SK-N-DZ (cell line): ENCODE results near the gene TPM1.

ENCODE experiments used
- DNase-seq: peaks from one replicate; pipeline ENCODE4 v3.0.0-alpha.2; 2015; ENCODE audit warnings: low spot score

Gene TPM1

DNA sequence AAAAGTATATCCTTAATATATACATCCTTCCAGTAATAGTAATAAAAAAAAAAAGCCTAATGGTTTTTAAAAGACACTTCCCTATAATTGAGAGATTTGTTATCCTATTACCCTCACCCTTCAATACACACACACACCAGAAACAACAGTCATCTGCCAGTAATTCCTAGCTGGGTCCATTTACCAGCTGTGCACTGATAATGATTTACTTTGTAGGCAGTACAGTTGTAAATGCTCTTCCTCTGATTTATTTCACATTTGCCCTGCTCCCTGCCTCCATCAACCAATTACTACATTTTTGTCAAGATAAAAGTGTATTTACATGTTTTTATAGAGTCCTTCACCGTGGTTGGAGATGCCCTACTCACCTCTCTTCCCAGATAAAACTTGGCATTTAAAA lies 12.4 kb downstream of the TPM1 start:
- DNase-seq = peak; percentile 73

DNA sequence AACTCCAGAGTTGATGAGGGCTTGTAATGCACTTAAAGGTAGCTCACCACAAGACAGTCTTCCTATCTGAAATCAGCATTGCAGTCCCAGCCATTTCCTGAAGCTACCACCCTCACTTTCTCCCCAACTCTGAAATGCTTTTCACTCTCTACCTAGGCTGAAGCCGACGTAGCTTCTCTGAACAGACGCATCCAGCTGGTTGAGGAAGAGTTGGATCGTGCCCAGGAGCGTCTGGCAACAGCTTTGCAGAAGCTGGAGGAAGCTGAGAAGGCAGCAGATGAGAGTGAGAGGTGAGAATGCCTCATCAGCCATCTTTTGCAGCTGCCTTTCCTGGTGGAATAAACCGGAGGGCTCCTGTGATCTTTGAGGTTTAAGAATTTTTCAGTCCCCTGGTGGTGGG lies 14.3 kb downstream of the TPM1 start:
- DNase-seq = no peak

DNA sequence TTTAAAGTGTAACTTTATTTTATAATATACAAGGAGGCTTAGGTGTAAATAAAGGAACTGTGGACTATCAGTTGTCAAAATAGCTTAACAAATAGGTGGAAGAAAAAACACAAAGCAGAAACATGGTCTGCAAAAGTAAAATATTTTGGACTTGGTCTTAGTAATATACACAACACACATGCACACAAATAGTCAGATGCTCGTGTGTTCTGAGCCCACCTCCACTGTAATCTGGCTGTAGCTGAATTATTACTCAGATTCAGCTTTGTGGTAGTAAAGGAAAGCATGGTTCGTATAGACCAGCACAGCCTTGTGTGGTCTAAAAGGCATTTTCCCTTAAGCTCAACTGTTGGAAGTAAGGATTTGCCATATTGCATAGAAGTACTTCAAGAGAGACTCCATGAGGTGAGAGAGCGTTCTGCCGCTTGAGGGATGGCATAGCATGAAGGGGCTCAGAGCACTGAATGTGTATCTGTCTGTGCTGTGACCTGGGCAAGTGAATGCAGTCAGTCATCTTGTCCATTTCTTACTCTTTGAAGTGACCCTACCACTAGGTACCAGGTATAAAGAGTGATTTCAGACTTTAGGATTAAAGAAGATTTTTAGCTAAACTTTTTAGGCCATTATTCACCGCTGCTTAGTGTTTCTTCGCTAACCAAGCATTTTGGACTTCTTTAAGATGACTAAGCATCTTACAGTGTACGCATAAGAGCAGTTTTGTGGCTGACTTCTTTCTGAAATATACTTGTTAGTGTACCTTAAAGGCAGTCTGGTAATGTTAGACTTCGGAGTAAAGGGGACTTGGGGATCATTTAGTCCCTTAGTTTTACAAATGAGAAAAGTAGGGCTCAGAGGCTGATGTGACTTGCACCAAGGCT lies 15.2 kb downstream of the TPM1 start:
- DNase-seq = no peak

DNA sequence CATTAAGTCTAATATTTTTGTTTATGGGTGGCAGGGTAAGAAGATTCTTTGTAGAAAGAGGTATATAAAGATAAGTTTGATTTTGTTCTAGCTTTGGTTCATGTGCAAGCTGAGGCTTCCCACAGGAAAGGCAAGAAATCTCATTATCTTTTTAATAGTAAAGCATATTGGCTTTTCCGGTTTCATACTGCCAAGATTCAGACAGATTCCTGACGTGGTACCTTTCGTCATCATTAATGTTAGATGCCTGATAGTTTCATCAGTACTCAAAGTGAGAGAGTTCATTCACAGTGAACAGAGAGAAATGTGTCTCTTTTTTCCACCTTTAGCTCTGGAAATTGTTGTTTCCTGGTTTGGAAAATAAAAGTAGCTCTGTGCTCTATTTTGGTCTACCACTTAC lies 16.5 kb downstream of the TPM1 start:
- no peak for DNase-seq

DNA sequence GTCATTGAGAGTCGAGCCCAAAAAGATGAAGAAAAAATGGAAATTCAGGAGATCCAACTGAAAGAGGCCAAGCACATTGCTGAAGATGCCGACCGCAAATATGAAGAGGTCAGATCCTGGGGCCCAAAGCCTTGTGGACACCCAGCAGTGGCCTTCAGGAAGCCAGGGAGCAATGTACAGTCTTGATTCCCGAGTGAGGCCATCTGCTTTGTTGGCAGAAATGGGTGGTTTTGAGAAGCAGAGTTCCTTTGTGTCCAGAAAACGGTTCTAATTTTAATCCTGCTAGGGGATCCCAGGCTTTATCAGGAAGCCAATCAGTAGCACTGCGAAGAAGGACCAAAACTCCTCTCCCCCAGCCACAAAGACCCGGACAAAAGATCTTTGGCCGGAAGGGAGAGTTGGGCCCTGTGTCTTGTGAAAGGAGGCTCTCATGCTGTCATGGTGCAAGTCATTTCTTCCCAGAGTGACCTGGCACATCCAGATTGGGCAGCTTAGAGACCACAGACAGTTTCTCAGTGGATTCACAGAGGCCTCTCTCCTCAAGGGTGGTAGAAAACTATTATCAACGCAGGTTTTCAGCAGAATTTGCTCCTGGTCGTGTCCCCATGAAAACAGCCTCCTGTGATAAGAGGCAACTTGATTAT lies 17.1 kb downstream of the TPM1 start:
- DNase-seq = no peak

DNA sequence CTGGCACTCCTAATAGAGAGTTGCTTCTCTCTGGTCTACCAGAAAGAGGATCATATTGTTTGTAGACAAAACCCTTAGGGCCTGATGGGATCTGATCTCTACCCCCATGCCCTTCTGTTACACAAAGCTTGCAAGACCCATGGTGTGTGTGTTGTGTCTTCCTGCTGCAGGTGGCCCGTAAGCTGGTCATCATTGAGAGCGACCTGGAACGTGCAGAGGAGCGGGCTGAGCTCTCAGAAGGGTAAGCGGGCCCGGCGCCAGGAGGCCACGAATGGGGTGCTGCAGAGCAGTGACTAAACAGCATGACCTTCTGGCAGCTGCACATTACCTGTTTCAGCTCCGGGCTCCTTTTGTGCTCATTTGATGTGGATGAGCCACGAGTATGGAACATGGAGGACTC lies 18.2 kb downstream of the TPM1 start:
- no peak for DNase-seq

DNA sequence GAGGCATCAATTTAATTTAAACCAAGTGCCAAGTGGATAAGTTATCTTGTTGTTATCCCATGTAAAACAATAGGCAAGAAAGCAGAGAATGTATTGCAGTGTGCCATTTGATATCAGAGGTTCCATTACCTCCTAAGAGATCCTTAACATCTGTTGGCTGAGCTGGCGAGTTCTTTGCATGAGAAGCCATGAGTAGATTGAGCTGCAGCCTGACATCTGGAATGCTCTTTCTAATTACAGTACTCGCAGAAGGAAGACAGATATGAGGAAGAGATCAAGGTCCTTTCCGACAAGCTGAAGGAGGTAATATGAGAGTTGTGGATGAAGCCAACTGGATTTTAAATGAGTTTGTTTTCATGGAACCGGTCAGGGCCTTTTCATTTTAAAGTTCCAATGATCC lies 19.4 kb downstream of the TPM1 start:
- no peak for DNase-seq

DNA sequence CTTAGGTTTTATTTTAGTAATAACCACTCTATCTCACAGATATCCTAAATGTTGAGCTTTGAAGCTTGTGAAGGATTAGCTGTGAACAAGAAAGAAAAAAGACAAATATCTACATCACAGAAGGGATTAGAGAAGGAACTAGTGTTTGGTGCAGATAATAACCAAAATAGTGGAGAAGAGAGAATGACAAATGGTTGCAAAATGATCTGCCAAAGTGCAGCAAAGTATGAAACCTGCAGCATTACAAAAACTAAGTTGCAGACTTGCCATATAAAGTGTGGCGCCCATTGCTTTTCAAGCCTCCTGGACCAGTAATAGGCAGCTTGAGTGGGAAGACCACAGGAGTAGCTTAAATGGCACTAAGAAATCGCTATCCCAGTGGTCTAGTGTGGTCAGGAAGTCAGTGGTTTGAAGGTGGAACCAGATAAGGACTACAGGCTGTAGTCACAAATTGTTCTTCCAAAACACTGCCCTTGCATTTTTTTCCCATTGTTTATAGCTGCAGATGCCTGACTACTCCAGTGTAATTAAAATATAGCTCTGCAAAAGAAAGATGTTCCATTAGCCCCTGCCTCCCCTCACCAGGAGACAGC lies 20.7 kb downstream of the TPM1 start:
- no peak for DNase-seq

DNA sequence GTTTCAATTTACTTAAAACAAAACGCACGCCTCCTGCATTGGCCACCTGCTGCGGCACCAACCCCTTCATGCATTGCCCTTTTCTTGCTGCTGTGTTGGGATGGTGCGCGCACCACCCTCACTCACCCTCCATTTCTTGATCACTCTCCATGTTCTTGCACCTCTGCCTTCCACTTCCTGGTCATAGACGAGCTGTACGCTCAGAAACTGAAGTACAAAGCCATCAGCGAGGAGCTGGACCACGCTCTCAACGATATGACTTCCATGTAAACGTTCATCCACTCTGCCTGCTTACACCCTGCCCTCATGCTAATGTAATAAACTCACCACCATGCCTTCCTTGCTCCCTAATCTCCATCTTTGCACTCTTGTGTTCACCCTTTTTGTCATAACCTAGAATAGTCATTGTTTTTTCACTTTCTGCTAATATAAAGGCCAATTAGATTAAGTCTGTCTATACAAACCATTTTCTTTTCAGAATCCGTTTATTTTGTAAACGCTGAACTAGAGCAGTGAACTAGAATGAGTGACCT lies 21.4 kb downstream of the TPM1 start:
- no peak for DNase-seq

DNA sequence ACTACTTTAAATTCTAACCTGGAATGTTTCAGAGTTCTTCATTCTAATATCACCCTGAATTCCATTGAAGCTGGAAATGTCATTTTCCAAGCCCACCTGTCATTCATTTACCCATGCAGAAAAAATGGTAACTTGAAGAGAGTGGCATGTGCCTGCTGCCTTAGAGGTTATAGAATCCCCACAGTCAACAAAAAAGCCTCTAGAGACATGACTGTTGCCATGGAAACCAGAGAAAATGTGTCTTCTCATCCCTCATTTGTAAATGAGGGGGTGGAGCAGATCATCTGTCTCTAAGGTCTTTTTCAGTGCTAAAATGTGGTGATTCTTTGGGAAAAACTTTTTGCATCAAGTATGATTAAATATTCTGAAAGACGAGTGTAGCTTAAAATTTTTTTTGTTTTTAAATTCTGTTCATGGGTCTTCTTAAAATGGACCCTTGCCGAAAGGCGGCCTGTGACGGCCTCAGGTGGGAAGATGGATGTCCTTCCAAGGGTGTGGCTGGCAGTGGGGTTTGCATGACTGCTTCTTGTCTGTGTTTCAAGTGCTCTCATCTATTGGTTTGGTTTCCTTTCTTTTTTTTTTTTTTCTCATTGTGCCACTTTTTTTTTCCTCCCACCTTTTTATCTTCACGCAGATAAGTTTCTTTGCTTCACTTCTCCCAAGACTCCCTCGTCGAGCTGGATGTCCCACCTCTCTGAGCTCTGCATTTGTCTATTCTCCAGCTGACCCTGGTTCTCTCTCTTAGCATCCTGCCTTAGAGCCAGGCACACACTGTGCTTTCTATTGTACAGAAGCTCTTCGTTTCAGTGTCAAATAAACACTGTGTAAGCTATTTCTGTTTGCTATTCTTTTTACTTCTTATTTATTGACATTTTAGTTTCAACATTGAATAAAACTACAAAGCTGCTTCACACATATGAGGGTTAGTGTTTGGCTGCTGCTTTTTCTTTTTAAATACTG lies 23.0 kb downstream of the TPM1 start:
- DNase-seq = no peak

DNA sequence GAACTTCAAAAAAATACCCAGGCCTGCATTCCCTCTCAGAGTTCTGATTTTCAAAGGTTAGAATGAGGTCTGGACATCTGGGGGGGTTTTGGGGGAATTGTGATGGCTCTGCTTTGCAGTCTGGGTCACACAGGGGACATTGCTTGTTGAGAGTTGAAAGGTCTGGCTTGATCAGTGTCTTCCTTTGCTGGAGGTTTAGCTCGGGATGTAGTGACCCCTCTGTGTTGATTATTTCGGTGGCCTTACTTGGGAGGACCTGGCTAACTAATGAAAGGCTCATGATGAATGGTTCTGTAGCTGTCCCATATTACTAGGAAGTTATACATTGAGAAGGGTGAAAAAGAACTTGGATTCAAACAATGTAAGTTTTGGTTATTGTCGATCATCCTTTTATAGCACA lies 23.7 kb downstream of the TPM1 start:
- no peak for DNase-seq

DNA sequence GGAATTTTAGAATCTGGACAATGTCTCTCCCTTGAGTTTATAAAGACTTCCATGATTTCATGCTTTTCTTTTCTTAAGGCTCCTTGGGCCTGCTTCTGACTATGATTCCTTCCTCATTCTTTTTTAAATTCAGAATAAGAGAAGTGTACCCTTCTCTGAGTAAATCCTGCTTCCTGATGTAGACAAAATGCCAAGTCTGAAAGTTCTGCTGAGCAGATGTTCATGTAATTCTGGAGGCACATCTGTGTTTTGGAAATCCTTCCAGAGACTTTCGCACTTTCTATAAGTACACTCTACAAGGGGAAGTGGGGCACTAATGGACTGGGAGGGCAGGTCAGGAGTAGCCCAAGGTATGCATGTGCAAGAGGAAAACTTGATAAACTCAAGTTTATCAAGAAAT lies 24.8 kb downstream of the TPM1 start:
- DNase-seq = no peak

DNA sequence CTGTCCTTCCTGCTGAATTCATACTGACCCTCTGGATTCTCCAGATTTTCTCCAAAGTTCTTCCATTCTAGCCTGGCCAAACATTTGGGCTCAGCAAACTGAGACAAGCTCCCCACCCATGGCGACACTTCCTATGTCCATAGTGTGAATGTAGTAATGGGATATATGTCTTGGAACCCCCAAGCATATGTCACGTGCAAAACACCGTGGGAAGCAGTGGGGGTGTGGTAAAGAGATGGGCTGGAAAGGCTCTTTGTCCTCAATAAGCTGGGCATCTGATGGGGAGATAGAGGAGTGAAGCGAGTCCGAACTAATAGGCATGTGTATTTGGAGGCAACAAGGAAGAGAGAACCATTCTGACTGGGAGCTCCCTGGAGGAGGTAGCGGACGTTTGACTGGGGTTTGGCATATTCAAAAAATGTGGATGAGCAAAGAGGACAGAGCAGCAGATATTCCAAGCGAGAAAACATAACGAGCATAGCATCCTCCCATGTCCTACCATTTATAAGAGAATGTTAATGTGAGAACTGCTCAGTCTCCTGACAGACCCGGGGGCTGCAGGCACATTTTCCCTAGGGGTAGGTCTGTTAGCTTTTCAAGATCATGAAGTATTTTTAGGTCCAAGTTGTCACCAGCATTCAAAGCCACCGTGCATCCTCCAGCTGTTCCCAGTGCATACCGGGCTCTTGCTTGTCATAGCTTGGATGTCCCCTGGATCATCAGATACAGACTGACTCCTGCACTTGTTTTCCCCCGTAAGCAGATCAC lies 25.6 kb downstream of the TPM1 start:
- no peak for DNase-seq

DNA sequence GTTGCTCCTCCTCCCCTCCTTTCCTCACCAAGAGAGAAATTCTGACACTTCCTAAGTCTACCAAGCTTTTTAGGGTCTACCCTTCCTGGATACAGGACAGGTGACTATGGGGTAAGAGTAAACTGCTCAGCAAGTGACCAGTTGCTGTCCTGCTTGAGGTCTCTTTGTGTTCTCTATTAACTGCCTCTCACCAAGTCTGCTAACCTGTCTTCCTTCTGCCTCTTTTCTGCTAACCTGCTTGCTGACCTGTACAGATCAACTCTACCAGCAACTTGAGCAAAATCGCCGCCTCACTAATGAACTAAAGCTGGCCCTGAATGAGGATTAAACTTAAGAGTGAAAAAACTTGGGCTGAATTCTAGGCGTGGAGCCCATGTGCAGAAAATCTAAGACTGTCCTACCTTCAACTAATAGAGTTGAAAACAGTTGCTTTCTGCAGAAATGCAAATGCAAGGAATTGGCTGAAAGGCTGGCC lies 27.1 kb downstream of the TPM1 start:
- no peak for DNase-seq

DNA sequence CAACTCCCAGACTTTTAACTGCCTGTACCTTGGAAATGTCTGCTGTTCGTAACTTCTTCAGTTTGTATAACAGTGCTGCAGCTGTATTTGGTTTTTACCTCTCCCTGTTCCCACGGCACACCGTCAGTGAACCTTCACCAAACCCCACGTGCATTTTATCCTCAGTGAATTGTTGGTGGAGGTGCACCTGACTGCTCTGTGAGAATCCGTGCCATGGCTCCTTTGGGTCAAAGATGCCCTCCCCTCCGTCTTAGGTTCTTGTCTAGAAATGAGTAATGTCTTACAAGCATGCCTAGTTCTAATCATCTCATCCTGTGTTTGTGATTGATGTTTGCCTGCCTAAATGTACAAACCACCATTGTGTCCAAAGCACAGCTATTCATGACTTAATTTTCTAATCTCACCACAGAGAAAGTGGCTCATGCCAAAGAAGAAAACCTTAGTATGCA lies 28.2 kb downstream of the TPM1 start:
- DNase-seq = no peak

DNA sequence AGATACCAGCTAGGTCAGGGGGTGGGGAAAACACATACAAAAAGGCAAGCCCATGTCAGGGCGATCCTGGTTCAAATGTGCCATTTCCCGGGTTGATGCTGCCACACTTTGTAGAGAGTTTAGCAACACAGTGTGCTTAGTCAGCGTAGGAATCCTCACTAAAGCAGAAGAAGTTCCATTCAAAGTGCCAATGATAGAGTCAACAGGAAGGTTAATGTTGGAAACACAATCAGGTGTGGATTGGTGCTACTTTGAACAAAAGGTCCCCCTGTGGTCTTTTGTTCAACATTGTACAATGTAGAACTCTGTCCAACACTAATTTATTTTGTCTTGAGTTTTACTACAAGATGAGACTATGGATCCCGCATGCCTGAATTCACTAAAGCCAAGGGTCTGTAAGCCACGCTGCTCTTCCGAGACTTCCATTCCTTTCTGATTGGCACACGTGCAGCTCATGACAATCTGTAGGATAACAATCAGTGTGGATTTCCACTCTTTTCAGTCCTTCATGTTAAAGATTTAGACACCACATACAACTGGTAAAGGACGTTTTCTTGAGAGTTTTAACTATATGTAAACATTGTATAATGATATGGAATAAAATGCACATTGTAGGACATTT lies 28.9 kb downstream of the TPM1 start:
- DNase-seq = no peak

DNA sequence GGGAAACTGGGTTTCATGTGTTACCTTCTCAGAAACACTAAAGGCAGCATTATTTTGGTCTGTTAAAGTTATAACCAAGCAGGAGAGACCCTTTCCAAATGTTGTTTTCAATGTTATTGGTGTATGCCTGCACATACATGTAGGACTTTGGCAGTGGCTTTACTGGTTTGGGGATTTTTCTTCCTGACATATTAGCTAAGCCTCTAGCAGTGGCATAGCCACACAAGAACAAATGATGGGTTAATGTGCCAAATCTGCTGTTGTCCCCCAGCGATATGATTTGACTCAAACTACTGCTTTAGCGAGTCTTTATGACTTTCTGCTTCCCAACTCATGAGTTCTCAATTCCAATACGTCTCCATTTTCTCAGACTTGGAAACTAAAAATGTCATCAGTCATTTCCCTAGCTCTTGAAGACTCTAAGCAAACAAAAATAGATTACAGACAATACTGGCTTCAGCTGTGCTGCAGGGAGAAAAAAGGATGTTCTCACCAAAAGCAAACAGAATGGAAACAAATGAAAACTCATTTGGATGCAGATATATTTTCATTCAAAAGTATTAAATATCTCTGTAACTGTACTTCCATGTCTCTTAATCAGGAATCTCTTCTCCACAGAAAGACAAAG lies 29.6 kb downstream of the TPM1 start:
- DNase-seq = no peak

DNA sequence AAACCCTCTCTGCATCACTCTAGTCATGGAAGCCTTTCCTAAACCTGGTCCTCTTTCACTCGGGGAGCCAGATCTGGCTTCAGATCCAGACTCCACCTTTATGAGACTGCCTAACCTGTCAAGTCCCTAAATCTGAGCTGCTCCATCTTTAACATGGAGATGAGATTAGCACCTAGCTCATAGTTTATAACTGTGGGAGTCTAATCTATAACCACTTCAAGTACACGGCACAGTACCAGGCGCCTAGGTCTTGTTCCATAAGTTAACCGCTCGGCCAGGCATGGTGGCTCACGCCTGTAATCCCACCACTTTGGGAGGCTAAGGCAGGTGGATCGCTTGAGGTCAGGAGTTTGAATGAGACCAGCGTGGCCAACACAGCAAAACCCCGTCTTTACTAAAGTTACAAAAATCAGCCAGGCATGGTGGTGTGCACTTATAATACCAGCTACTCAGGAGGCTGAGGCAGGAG lies 30.3 kb downstream of the TPM1 start:
- no peak for DNase-seq

DNA sequence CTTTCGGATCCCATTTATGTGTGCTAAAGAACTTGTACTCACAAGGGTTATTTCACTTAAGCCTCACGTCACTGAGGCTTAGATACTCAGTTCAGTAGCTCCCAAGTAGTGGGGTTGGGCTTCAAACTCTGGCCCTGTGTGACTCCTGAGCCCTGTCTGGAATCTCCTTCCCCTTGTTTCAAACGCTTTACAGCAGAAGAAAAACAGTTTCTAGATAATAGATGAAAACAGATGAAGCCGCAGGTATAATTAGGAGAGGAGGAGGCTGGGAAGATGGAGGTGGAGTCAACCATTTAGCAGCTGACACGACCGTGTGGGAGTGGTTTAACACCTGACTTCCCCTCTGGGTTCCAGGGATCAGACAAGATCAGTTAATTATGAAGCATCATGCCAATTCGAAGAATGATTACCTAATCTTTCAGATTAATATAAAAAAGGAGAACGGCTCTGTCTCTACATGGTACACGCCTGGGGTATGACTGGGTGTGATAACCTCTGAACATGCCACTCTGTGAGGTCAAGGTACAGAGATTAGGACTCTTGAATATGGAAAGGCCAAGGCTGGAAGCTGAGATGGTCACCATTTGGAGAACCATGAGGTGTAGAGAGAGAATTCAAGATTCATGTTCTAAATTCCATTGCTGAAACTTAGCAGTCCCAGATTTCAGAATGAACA lies 31.1 kb downstream of the TPM1 start:
- DNase-seq = no peak
